Measurements from ENCODE around the gene DSEL.

- TF ChIP-seq CTCF (conservative IDR thresholded peaks at IDR 0.05) (no peak), ZFX (IDR thresholded peaks at IDR 0.05) (no peak)
Observed at GRCh38 chr18:67483237-67483636, 33.3 kb downstream of the DSEL start.
